ENCODE results near the gene RGN.
"Not testable (repeated sequence)": the region's sequence is repeated elsewhere in the genome, so short reads cannot be mapped to it uniquely, and the experiment has no call there.

The RGN gene

GRCh38 chrX:47093860-47094259, 15.6 kb downstream of the RGN start:
- no peak overlapping the region for H3K4me3 ChIP-seq (ENCODE audit: low read depth, low read length)
- DNase-seq (ENCODE audit: low read depth): no peak
- TF ChIP-seq CTCF (conservative IDR thresholded peaks at IDR 0.05; ENCODE audit: low read depth, low read length): no peak

- DNase-seq (ENCODE audit: low read depth): no peak
- H3K4me3 ChIP-seq (ENCODE audit: low read depth, low read length): no peak overlapping the region
- TF ChIP-seq CTCF (conservative IDR thresholded peaks at IDR 0.05; ENCODE audit: low read depth, low read length): no peak
These were observed 18.8 kb downstream of the RGN start for GRCh38 chrX:47097018-47097417.

- no peak for TF ChIP-seq CTCF (conservative IDR thresholded peaks at IDR 0.05; ENCODE audit: low read depth, low read length)
- DNase-seq (ENCODE audit: low read depth): no peak
- no peak overlapping the region for H3K4me3 ChIP-seq (ENCODE audit: low read depth, low read length)
These were observed 20.3 kb downstream of the RGN start for GRCh38 chrX:47098338-47099094.

- DNase-seq (ENCODE audit: low read depth): no peak
- TF ChIP-seq CTCF (conservative IDR thresholded peaks at IDR 0.05; ENCODE audit: low read depth, low read length): no peak
These were observed 23.0 kb downstream of the RGN start for GRCh38 chrX:47101206-47101605.

GRCh38 chrX:47110936-47111615, 32.8 kb downstream of the RGN start:
- not testable (repeated sequence) for DNase-seq (ENCODE audit: low read depth); H3K4me3 ChIP-seq (ENCODE audit: low read depth, low read length)

More at GRCh38 chrX:47101206-47101605, 23.0 kb downstream of the RGN start:
- no peak overlapping the region for H3K4me3 ChIP-seq (ENCODE audit: low read depth, low read length)

GRCh38 chrX:47112316-47112954, 34.2 kb downstream of the RGN start:
- peak; percentile 12 for DNase-seq (ENCODE audit: low read depth)
- no peak for TF ChIP-seq CTCF (conservative IDR thresholded peaks at IDR 0.05; ENCODE audit: low read depth, low read length)
- no peak overlapping the region for H3K4me3 ChIP-seq (ENCODE audit: low read depth, low read length)

- DNase-seq (ENCODE audit: low read depth); H3K4me3 ChIP-seq (ENCODE audit: low read depth, low read length): not testable (repeated sequence)
These were observed 38.4 kb downstream of the RGN start for GRCh38 chrX:47116551-47117110.

- not testable (repeated sequence) for DNase-seq (ENCODE audit: low read depth)
These were observed 46.2 kb downstream of the RGN start for GRCh38 chrX:47124466-47124865.

More at GRCh38 chrX:47124466-47124865, 46.2 kb downstream of the RGN start:
- not testable (repeated sequence) for H3K4me3 ChIP-seq (ENCODE audit: low read depth, low read length)

Measured in choroid plexus epithelial cell (primary cell).